VCaP (cell line): Measurements from ENCODE around the gene HIVEP3.

ENCODE experiments used
- H3K27ac ChIP-seq: fragments of 450-650 bp; 2 replicates; pipeline ENCODE4 v1.5.1; 2017
- CTCF ChIP-seq: fragments of 450-650 bp; conservative IDR thresholded peaks from 2 replicates; pipeline ENCODE4 v1.5.1; 2017; ENCODE audit warnings: mild to moderate bottlenecking, moderate library complexity

HIVEP3 gene

GRCh38 chr1:41868241-41868998 lies 50.3 kb downstream of the HIVEP3 start:
- TF ChIP-seq CTCF = no peak

GRCh38 chr1:41866285-41866684 lies 52.4 kb downstream of the HIVEP3 start:
- no peak for TF ChIP-seq CTCF
- H3K27ac ChIP-seq = no peak overlapping the region

More at GRCh38 chr1:41868241-41868998, 50.3 kb downstream of the HIVEP3 start:
- no peak overlapping the region for H3K27ac ChIP-seq

- H3K27ac ChIP-seq = no peak overlapping the region
These were observed 54.2 kb downstream of the HIVEP3 start for GRCh38 chr1:41864471-41865040.

GRCh38 chr1:41863718-41864117 lies 55.0 kb downstream of the HIVEP3 start:
- no peak overlapping the region for H3K27ac ChIP-seq
- TF ChIP-seq CTCF = no peak

More at GRCh38 chr1:41864471-41865040, 54.2 kb downstream of the HIVEP3 start:
- TF ChIP-seq CTCF = no peak

- H3K27ac ChIP-seq = no peak overlapping the region
- TF ChIP-seq CTCF = no peak
These were observed 56.1 kb downstream of the HIVEP3 start for GRCh38 chr1:41862384-41863221.

- H3K27ac ChIP-seq = no peak overlapping the region; the same call in 1 of the 2 replicates
- TF ChIP-seq CTCF = no peak
These were observed 57.0 kb downstream of the HIVEP3 start for GRCh38 chr1:41861535-41862383.
